ENCODE measurements around the gene DGCR6L.
"Not testable (repeated sequence)": the region's sequence is repeated elsewhere in the genome, so short reads cannot be mapped to it uniquely, and the experiment has no call there.

DGCR6L gene

DNA sequence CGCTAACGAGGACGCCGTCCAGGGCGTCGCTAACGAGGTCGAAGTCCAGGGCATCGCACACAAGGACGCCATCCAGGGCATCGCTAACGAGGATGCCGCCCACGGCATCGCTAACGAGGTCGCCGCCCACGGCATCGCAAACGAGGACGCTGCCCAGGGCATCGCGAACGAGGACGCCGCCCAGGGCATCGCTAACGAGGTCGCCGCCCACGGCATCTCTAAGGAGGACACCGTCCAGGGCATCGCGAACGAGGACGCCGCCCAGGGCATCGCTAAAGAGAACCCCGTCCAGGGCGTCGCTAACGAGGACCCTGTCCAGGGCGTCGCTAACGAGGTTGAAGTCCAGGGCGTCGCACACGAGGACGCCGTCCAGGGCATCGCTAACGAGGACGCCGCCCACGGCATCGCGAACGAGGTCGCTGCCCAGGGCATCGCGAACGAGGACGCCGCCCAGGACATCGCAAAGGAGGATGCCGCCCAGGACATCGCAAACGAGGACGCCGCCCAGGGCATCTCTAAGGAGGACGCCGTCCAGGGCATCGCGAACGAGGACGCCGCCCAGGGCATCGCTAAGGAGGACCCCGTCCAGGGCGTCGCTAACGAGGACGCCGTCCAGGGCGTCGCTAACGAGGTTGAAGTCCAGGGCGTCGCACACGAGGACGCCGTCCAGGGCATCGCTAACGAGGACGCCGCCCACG, 36.2 kb upstream of the DGCR6L start:
- H3K9ac ChIP-seq (ENCODE audit: low read depth, low read length); H3K4me1 ChIP-seq (ENCODE audit: control insufficient read depth, insufficient read depth, low read length); H3K9me3 ChIP-seq (ENCODE audit: control insufficient read depth, insufficient read depth, low read length); H3K36me3 ChIP-seq (ENCODE audit: control insufficient read depth, insufficient read depth, low read length); H3K4me3 ChIP-seq (ENCODE audit: low read depth, low read length); H3K27me3 ChIP-seq (ENCODE audit: control insufficient read depth, insufficient read depth, low read length): not testable (repeated sequence)

DNA sequence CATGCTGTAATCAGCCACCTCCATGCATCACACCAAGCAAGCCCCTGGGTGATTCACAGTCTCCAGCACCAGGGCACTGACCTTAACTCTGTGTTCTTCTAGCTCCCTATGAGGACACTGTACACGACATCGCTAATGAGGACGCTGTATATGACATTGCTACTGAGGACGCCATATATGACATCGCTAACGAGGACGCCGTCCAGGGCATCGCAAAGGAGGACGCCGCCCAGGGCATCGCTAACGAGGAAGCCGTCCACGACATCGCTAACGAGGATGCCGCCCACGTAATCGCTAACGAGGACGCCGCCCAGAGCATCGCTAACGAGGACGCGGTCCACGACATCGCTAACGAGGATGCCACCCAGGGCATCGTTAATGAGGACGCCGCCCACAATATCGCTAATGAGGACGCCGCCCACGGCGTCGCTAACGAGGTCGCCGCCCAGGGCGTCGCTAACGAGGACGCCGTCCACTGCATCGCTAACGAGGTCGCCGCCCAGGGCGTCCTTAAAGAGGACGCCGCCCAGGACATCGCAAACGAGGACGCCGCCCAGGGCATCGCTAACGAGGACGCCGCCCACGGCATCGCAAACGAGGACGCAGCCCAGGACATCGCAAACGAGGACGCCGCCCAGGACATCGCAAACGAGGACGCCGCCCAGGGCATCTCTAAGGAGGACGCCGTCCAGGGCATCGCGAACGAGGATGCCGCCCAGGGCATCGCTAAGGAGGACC, 34.5 kb upstream of the DGCR6L start:
- no peak overlapping the region for H3K9ac ChIP-seq (ENCODE audit: low read depth, low read length)
- no peaks in the 10 kb centered on the region for H3K36me3 ChIP-seq (ENCODE audit: control insufficient read depth, insufficient read depth, low read length)

DNA sequence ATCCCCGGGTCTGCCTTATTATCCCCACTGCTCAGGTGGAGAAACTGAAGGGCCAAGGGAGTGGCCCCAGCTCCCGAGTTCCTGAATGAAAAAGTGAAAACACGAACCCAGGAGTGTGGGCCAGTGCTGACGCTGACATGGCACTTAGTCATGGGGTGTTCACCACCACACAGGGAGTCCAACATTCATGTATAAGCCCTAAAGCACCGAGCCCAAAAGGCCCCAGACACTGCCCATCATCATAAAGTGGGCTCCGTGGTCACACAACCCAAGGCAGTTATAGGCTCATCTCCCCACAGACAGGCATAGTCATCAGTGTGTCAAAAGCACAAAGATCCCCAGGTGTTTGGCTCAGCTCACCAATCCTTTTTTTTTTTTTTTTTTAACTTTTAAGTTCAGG, 32.7 kb upstream of the DGCR6L start:
- not testable (repeated sequence) for H3K27me3 ChIP-seq (ENCODE audit: control insufficient read depth, insufficient read depth, low read length); H3K36me3 ChIP-seq (ENCODE audit: control insufficient read depth, insufficient read depth, low read length); H3K4me3 ChIP-seq (ENCODE audit: low read depth, low read length); H3K4me1 ChIP-seq (ENCODE audit: control insufficient read depth, insufficient read depth, low read length); H3K9me3 ChIP-seq (ENCODE audit: control insufficient read depth, insufficient read depth, low read length); H3K9ac ChIP-seq (ENCODE audit: low read depth, low read length)

More for the DNA sequence above, 34.5 kb upstream of the DGCR6L start:
- Histone ChIP-seq H3K4me1 (ENCODE audit: control insufficient read depth, insufficient read depth, low read length) (no peaks in the 10 kb centered on the region), H3K27me3 (ENCODE audit: control insufficient read depth, insufficient read depth, low read length) (no peaks in the 10 kb centered on the region), H3K9me3 (ENCODE audit: control insufficient read depth, insufficient read depth, low read length) (no peaks in the 10 kb centered on the region), H3K4me3 (ENCODE audit: low read depth, low read length) (no peak overlapping the region)

DNA sequence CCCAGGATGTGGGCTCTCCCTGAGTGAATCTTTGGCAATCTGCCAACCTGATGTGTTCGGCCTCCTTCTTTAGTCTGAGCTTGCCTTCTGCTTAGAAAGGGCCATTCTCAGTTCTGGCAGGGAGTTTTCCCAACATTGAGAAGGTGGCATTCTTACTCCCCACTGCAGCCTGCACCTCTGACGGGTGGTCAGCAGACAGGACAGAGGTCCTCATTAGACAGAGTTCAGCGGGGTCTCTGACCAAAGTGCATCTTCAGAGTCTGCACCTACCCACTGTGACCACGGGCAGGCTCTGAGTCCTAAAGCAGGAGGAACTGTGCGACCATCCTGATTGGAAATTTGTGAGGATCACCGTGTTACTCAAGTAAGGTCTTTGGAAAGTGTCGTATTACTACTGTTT, 26.7 kb upstream of the DGCR6L start:
- not testable (repeated sequence) for H3K9ac ChIP-seq (ENCODE audit: low read depth, low read length); H3K27me3 ChIP-seq (ENCODE audit: control insufficient read depth, insufficient read depth, low read length); H3K36me3 ChIP-seq (ENCODE audit: control insufficient read depth, insufficient read depth, low read length); H3K4me3 ChIP-seq (ENCODE audit: low read depth, low read length); H3K4me1 ChIP-seq (ENCODE audit: control insufficient read depth, insufficient read depth, low read length); H3K9me3 ChIP-seq (ENCODE audit: control insufficient read depth, insufficient read depth, low read length)

DNA sequence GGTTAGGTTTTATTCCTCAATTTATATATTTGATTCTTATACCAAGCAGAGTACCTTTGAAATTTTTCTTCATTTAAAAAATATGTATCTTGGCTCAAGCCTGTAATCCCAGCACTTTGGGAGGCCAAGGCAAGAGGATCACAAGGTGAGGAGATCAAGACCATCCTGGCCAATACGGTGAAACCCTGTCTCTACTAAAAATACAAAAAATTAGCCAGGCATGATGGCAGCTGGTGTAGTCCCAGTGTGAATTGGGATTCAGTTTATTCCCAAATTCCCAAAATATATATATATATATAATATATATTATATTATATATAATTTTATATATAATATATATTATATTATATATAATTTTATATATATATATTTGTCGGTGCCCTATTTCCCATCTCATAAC, 18.4 kb upstream of the DGCR6L start:
- H3K27me3 ChIP-seq (ENCODE audit: control insufficient read depth, insufficient read depth, low read length); H3K9ac ChIP-seq (ENCODE audit: low read depth, low read length); H3K4me1 ChIP-seq (ENCODE audit: control insufficient read depth, insufficient read depth, low read length); H3K9me3 ChIP-seq (ENCODE audit: control insufficient read depth, insufficient read depth, low read length); H3K4me3 ChIP-seq (ENCODE audit: low read depth, low read length); H3K36me3 ChIP-seq (ENCODE audit: control insufficient read depth, insufficient read depth, low read length): not testable (repeated sequence)

DNA sequence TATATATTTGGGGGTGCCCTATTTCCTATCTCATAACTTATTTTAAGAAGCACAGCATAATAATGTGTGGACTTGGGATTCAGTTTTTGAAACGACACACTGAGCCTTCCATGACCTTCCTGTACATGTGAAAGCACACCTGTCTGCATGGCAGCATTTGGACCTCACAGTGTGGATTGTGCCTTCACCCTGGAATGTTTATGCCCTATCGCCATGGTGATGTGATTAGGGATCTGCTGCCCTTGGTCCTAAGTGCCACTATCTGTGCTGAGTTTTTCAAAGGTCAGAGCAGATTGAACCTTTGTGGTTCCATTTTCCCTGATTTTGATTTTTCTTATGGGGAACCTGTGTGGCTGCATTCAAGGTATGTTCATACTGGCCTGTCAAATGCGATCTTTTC, 17.9 kb upstream of the DGCR6L start:
- not testable (repeated sequence) for H3K27me3 ChIP-seq (ENCODE audit: control insufficient read depth, insufficient read depth, low read length); H3K9me3 ChIP-seq (ENCODE audit: control insufficient read depth, insufficient read depth, low read length)

DNA sequence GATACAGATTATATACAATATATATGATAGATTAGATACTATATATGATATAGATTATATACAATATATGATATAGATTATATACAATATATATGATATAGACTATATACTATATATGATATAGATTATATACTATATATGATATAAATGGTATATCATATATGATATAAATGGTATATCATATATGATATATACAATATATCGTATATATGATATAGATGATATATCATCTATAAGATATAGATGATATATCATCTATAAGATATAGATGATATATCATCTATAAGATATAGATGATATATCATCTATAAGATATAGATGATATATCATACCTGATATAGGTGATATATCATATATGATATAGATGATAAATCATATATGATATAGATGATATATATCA, 16.7 kb upstream of the DGCR6L start:
- H3K9me3 ChIP-seq (ENCODE audit: control insufficient read depth, insufficient read depth, low read length); H3K4me3 ChIP-seq (ENCODE audit: low read depth, low read length); H3K9ac ChIP-seq (ENCODE audit: low read depth, low read length); H3K27me3 ChIP-seq (ENCODE audit: control insufficient read depth, insufficient read depth, low read length); H3K36me3 ChIP-seq (ENCODE audit: control insufficient read depth, insufficient read depth, low read length); H3K4me1 ChIP-seq (ENCODE audit: control insufficient read depth, insufficient read depth, low read length): not testable (repeated sequence)

More for the DNA sequence above, 17.9 kb upstream of the DGCR6L start:
- not testable (repeated sequence) for H3K36me3 ChIP-seq (ENCODE audit: control insufficient read depth, insufficient read depth, low read length); H3K9ac ChIP-seq (ENCODE audit: low read depth, low read length); H3K4me3 ChIP-seq (ENCODE audit: low read depth, low read length); H3K4me1 ChIP-seq (ENCODE audit: control insufficient read depth, insufficient read depth, low read length)

DNA sequence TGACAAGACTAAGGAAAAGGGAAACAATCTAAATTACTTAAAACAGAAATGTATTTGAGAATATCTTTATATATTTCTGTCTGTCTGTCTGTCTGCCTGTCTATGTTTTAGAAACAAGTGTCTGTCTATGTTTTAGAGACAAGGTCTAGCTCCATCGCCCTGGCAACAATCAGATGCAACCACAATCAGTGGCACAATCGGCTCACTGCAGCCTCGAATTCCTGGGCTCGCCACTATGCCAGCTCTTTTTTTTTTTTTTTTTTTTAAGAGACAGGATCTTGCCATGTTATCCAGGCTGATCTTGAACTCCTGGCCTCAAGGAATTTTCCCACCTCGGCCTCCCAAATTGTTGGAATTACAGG, 8.7 kb upstream of the DGCR6L start:
- H3K4me1 ChIP-seq (ENCODE audit: control insufficient read depth, insufficient read depth, low read length) = not testable (repeated sequence)

DNA sequence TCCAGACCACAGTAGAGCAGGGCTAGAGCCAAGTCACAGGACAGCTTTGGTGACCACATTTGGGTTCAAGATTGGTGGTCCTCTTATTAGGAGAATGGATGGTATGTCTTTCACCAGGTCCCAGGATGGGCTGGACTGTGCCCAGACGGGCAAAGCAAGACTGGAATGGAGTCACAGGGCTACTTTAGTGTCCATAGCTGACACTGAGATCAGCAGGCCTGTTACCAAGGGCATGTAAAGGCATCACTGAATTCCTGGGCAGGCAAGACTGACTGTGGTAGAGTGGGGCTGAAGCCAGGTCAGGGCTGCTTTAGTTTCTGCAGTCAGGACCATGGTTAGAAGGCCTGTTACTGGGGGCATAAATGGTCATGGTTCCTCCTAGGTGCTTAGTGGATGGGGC, 6.1 kb upstream of the DGCR6L start:
- H3K36me3 ChIP-seq (ENCODE audit: control insufficient read depth, insufficient read depth, low read length); H3K4me3 ChIP-seq (ENCODE audit: low read depth, low read length); H3K4me1 ChIP-seq (ENCODE audit: control insufficient read depth, insufficient read depth, low read length); H3K9ac ChIP-seq (ENCODE audit: low read depth, low read length); H3K9me3 ChIP-seq (ENCODE audit: control insufficient read depth, insufficient read depth, low read length); H3K27me3 ChIP-seq (ENCODE audit: control insufficient read depth, insufficient read depth, low read length): not testable (repeated sequence)

More for the DNA sequence above, 8.7 kb upstream of the DGCR6L start:
- H3K36me3 ChIP-seq (ENCODE audit: control insufficient read depth, insufficient read depth, low read length); H3K27me3 ChIP-seq (ENCODE audit: control insufficient read depth, insufficient read depth, low read length); H3K9me3 ChIP-seq (ENCODE audit: control insufficient read depth, insufficient read depth, low read length); H3K4me3 ChIP-seq (ENCODE audit: low read depth, low read length); H3K9ac ChIP-seq (ENCODE audit: low read depth, low read length): not testable (repeated sequence)

DNA sequence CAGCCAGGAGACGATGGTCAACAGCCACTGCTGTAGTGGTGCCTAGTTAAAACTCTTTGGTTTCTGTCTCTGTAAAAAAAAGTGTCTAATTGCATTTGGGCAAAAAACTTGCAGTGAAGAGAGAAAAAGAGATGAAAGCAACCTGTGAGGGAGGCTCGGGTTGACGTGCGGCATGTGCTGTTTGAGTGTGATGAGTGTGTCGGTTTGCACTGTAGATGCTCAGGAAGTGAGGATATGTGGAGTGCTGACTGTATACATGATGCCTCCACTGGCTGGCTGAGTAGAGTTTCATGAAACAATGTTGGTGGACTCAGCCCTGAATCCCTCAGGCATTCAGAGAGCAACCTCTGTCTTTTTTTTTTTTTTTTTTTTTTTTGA, 4.3 kb upstream of the DGCR6L start:
- no peak overlapping the region for H3K4me3 ChIP-seq (ENCODE audit: low read depth, low read length)
- no peaks in the 10 kb centered on the region for H3K9me3 ChIP-seq (ENCODE audit: control insufficient read depth, insufficient read depth, low read length)
- H3K27me3 ChIP-seq (ENCODE audit: control insufficient read depth, insufficient read depth, low read length) = no peaks in the 10 kb centered on the region
- H3K36me3 ChIP-seq (ENCODE audit: control insufficient read depth, insufficient read depth, low read length) = no peaks in the 10 kb centered on the region
- H3K4me1 ChIP-seq (ENCODE audit: control insufficient read depth, insufficient read depth, low read length) = no peaks in the 10 kb centered on the region
- H3K9ac ChIP-seq (ENCODE audit: low read depth, low read length) = no peak overlapping the region

DNA sequence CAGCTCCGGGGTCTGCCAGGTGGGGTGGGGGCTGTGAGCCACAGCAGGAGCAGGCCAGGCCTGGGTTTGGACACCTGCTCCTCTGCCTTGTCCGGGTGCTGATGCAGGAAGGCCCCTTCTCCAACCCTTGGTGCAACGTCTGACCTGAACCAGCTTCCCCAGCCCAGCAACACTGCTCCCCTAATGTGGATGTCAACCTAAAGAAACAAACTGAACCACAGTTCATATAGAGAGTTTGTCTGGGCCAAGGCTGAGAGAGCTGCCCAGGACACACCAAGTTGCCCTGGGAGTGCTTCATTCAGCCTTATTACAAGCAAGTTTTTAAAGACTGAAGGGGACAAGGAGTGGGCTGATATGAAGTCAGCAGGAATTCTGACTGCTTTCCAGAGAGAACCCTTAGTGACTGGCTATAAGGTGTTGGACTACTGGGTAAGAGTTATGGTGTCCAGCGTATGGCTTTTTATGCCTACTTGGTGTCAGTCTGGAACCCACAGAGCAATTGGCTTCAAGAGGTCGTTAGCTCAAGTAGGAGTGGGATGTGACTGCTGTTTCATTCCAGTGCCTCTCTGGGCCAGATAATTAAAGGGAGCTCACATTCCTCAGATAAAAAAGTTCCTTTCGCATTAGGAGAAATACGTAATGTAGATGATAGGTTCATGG, 1.8 kb upstream of the DGCR6L start:
- not testable (repeated sequence) for H3K4me3 ChIP-seq (ENCODE audit: low read depth, low read length); H3K27me3 ChIP-seq (ENCODE audit: control insufficient read depth, insufficient read depth, low read length); H3K9ac ChIP-seq (ENCODE audit: low read depth, low read length); H3K9me3 ChIP-seq (ENCODE audit: control insufficient read depth, insufficient read depth, low read length); H3K4me1 ChIP-seq (ENCODE audit: control insufficient read depth, insufficient read depth, low read length); H3K36me3 ChIP-seq (ENCODE audit: control insufficient read depth, insufficient read depth, low read length)

Data from iPS-15b (cell line).